GM21360 (cell line): ENCODE measurements around the gene NR1D2.
"Not testable (repeated sequence)": the region's sequence is repeated elsewhere in the genome, so short reads cannot be mapped to it uniquely, and the experiment has no call there.

ENCODE experiments used
- ATAC-seq: cut with Tn5 transposase; IDR thresholded peaks from one replicate; pipeline ENCODE4 v1.9.1; 2021; ENCODE audit warnings: mild to moderate bottlenecking, moderate library complexity; ENCODE audit not compliant: unreplicated experiment

Gene NR1D2

GRCh38 chr3:23944861-23945662, at the start of gene NR1D2:
Gene NR1D2 (plus strand): TSS chr3:23945286. CDS start chr3:23945579, 293 bp downstream.
- ATAC-seq, result peak; percentile 51

- no peak for ATAC-seq
These were observed 44.3 kb upstream of the NR1D2 start for GRCh38 chr3:23900744-23901143.

- ATAC-seq, result no peak
These were observed 40.5 kb upstream of the NR1D2 start for GRCh38 chr3:23904545-23904944.

GRCh38 chr3:23909341-23909740, 35.7 kb upstream of the NR1D2 start:
- ATAC-seq, result no peak

- ATAC-seq, result no peak
These were observed 33.7 kb upstream of the NR1D2 start for GRCh38 chr3:23911397-23911796.

- not testable (repeated sequence) for ATAC-seq
These were observed 32.8 kb upstream of the NR1D2 start for GRCh38 chr3:23912335-23912734.

GRCh38 chr3:23913182-23913581, 31.9 kb upstream of the NR1D2 start:
- no peak for ATAC-seq

GRCh38 chr3:23913873-23914743, 31.0 kb upstream of the NR1D2 start:
- ATAC-seq, result peak; percentile 23

GRCh38 chr3:23915537-23916108, 29.5 kb upstream of the NR1D2 start:
- ATAC-seq, result no peak

- peak; percentile 41 for ATAC-seq
These were observed 28.8 kb upstream of the NR1D2 start for GRCh38 chr3:23916152-23916885.

GRCh38 chr3:23916886-23917678, 28.0 kb upstream of the NR1D2 start, which contains the start of the genes NKIRAS1 and RPL15:
Gene NKIRAS1 (minus strand): TSS chr3:23916990. CDS start chr3:23910904, 6,086 bp downstream.
Gene RPL15 (plus strand): TSS chr3:23917132. CDS start chr3:23917860, 728 bp downstream.
- ATAC-seq, result peak; percentile 91

- not testable (repeated sequence) for ATAC-seq
These were observed 27.3 kb upstream of the NR1D2 start for GRCh38 chr3:23917679-23918303.

GRCh38 chr3:23918331-23918730, 26.8 kb upstream of the NR1D2 start:
- not testable (repeated sequence) for ATAC-seq

- ATAC-seq, result no peak
These were observed 25.5 kb upstream of the NR1D2 start for GRCh38 chr3:23919628-23920027.

GRCh38 chr3:23920151-23920655, 24.9 kb upstream of the NR1D2 start:
- no peak for ATAC-seq

GRCh38 chr3:23921052-23921511, 24.0 kb upstream of the NR1D2 start:
- ATAC-seq, result no peak

GRCh38 chr3:23923786-23924185, 21.3 kb upstream of the NR1D2 start:
- no peak for ATAC-seq

- no peak for ATAC-seq
These were observed 18.8 kb upstream of the NR1D2 start for GRCh38 chr3:23926246-23926645.

- no peak for ATAC-seq
These were observed 18.4 kb upstream of the NR1D2 start for GRCh38 chr3:23926736-23927135.
